Measurements from ENCODE around the gene LINC00305. TPM values are rescaled to one million over a fixed set of nuclear protein-coding genes. Genes with fewer than 3 reads are reported as not detected.

Gene LINC00305
- total and polyA plus RNA-seq, 2 of the 13 experiments (the other 11 are each of a cell fraction or from before 2014, with no cell fraction given), result not detected

GRCh38 chr18:64142904-64143303 is 6.0 kb downstream of the LINC00305 start:
- no peak overlapping the region for H3K9ac ChIP-seq (ENCODE audit: insufficient read depth, low read depth, low read length)
- H2AFZ ChIP-seq (ENCODE audit: low read length), result no peak overlapping the region
- no peaks in the 10 kb centered on the region for H4K20me1 ChIP-seq (ENCODE audit: insufficient read depth, low read length)
- no peaks in the 10 kb centered on the region for H3K9me3 ChIP-seq (ENCODE audit: low read length)
- BruUV-seq (replicated peaks), result no TSS peak
- CTCF ChIA-PET (ENCODE audit: low intra/inter-chr PET ratio, low total read pairs), result no interaction called here
- in situ Hi-C loops (cut with HindIII; ENCODE audit: extremely low pct_ligation_motif_present, low pct_unique_long_range_greater_than_20kb), result no loop called here
- no peaks in the 10 kb centered on the region for H3K4me1 ChIP-seq (ENCODE audit: insufficient read depth, low read length)
- ATAC-seq, result no peak
- intact Hi-C loops (cut with micrococcal nuclease; ENCODE audit: unreplicated experiment), result no loop called here
- H3K27ac ChIP-seq (ENCODE audit: extremely low read length, insufficient read depth, low read length), result no peak overlapping the region
- no peaks in the 10 kb centered on the region for H3K79me2 ChIP-seq (ENCODE audit: insufficient read depth, low read length)
- DNase-seq (ENCODE audit: low spot score), result no peak
- H3K4me3 ChIP-seq (replicated peaks in 1 of 3; ENCODE audit: insufficient read depth in 1 of 3, low read depth in 2 of 3, low read length in 3 of 3), result no peak overlapping the region
- 3% methylated on average over 1 of the region's 1 CpG for WGBS (ENCODE audit: low lambda C conversion rate)
- FAIRE-seq, result no peak
- POLR2A ChIA-PET, result no interaction called here
- H3K27me3 ChIP-seq (ENCODE audit: control insufficient read depth in 1 of 2, insufficient read depth in 2 of 2, low read length in 2 of 2), result no peaks in the 10 kb centered on the region
- H3K4me2 ChIP-seq (ENCODE audit: low read depth, low read length), result no peak overlapping the region
- H3K36me3 ChIP-seq (replicated peaks in 1 of 2; ENCODE audit: control insufficient read depth in 1 of 2, insufficient read depth in 2 of 2, low read length in 2 of 2), result no peaks in the 10 kb centered on the region
- TF ChIP-seq CEBPZ (IDR thresholded peaks at IDR 0.05; ENCODE audit: low read length) (no peak), MAFK (conservative IDR thresholded peaks at IDR 0.05 in 1 of 2, IDR thresholded peaks at IDR 0.05 in 1 of 2; ENCODE audit: low read length in 2 of 2) (0 out of 4 replicates have a peak, but pooled peaks of 1 of the 2 experiments have one; percentile 6), YEATS2 (CRISPR knock-in tag; IDR thresholded peaks at IDR 0.05; ENCODE audit: borderline replicate concordance) (no peak), ZNF749 (CRISPR knock-in tag; IDR thresholded peaks at IDR 0.05; ENCODE audit: borderline replicate concordance) (no peak), ZBTB40 (IDR thresholded peaks at IDR 0.05) (no peak), ZBTB40 (CRISPR knock-in tag; IDR thresholded peaks at IDR 0.05) (no peak), ATF7 (IDR thresholded peaks at IDR 0.05) (peak; percentile 86), ATF7 (CRISPR knock-in tag; IDR thresholded peaks at IDR 0.05) (no peak), YY1 (IDR thresholded peaks at IDR 0.05; ENCODE audit: insufficient read depth, insufficient replicate concordance, low read depth, low read length) (no peak), ZNF780A (CRISPR knock-in tag; IDR thresholded peaks at IDR 0.05) (no peak), CREB1 (IDR thresholded peaks at IDR 0.05) (peak; percentile 90), CREB1 (CRISPR knock-in tag; IDR thresholded peaks at IDR 0.05) (no peak), ZNF674 (CRISPR knock-in tag; IDR thresholded peaks at IDR 0.05; ENCODE audit: low read depth) (no peak)
